NT2/D1 (cell line): Measurements from ENCODE around the gene TMEM182.

ENCODE experiments used
- SUZ12 ChIP-seq: IDR thresholded peaks from 2 replicates; pipeline ENCODE4 v1.6.1; 2011; ENCODE audit not compliant: insufficient read length, insufficient read depth; ENCODE audit errors: extremely low read depth
- YY1 ChIP-seq: IDR thresholded peaks from 2 replicates; pipeline ENCODE4 v1.6.1; 2011; ENCODE audit not compliant: insufficient read length, insufficient read depth

GRCh38 chr2:102771114-102771513 is 9.3 kb downstream of the TMEM182 start:
- TF ChIP-seq SUZ12 (no peak), YY1 (no peak)
